Stimulated activated CD4-positive, alpha-beta T cell treated with anti-CD3 and anti-CD28 coated beads, Interleukin-2, amount 100 ng/mL, for 48 hours (primary cell): ENCODE measurements around the gene TMEM37.

Experiments
- DNase-seq, 2 donors: peaks; one replicate each; pipeline ENCODE4 v3.0.0-alpha.2; 2020

TMEM37 gene

DNA sequence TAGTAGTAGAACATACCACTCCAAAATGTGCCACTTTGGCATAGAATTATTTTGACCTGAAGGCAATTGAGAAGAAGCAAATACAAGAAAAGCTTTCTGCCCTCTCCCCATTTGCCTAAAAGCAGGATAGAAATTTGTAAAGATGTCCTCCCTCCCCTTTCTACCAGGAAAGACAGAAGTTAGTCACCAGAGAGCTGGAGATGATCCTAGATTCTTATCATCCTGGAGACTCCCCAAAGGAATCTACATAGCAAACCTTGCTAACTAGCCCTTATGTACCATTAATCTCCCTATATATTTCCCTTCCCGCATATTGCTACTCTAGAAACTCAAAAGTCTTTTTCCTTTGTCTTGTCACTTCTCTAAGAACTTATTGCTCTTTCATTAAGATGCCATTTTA is 12.6 kb upstream of the TMEM37 start:
- no peak for DNase-seq

DNA sequence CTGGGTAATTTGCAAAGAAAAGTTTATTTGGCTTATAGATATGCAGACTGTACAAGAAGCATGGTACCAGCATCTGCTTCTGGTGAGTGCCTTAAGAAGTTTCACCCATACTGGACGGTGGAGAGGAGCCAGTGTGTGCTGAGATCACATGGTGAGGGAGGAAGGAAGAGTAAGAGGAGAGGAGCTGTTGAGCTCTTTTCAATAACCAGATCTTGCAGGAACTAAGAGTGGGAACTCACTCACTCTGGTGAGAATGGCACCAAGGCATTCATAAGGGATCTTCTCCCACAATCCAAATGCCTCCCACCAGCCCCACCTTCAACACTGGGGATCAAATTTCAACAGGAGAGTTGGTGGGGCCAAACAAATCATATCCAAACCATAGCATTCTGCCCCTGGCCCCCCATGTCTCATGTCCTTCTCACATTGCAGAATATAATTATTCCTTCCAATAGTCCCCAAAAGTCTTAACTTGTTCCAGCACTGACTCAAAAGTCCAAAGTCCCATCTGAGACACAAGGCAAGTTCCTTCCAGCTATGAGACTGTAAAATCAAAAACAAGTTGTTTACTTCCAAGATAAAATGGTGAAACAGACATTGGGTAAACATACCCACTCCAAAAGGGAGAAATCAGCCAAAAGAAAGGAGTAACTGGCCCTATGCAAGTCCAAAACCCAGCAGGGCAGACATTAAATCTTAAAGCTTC is 11.7 kb upstream of the TMEM37 start:
- no peak for DNase-seq

- DNase-seq, result no peak
Observed at GRCh38 chr2:119421304-119421703, 10.3 kb upstream of the TMEM37 start.

- DNase-seq, result no peak
Observed at GRCh38 chr2:119421741-119422140, 9.9 kb upstream of the TMEM37 start.

DNA sequence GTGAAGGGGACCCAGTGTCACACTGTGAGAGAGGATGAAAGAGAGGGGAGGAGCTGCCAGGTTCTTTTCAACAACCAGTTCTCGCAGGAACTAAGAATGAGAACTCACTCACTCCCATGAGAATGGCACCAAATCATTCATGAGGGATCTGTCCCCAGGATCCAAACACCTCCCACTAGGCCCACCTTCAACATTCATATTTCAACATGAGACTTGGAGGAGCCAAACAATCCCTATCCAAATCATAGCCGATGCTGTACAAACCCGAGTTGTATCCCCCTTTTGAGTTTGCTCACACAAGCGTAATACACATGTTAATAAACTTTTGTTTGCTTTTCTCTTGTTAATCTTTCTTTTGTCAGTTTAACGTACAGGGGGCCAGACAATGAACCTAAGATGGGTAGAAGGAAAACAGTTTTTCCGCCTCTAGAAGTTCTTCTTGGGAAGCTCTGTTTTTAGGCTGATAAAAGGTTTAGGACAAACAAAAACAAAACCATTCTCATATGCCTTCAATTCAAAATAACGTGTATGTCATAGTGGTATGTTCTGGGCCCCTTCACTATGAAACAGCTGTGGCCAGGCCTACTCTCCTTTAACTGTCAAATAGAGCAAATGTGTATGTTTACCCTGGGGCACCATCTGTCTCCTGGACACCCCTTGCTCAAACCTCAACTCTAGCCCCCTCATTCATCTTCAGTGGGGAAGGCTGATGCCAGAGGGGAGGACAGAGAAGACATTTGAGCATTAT is 9.1 kb upstream of the TMEM37 start:
- no peak for DNase-seq

DNA sequence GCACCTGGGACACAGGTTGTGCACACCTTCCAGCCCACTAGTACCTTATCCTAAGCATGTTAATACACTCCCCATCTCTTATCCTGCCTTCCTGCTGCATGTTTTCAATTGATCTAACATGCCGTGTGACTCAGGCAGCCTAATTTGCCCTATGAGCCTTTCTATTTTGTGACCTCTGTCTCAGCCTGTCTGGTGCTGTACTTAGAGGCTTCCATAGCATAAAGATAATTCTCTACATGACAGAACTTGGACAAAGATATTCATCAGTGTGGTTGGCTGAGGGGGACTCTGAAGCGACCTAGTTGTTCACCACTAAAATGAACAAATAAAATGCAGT is 8.6 kb upstream of the TMEM37 start:
- no peak for DNase-seq

DNA sequence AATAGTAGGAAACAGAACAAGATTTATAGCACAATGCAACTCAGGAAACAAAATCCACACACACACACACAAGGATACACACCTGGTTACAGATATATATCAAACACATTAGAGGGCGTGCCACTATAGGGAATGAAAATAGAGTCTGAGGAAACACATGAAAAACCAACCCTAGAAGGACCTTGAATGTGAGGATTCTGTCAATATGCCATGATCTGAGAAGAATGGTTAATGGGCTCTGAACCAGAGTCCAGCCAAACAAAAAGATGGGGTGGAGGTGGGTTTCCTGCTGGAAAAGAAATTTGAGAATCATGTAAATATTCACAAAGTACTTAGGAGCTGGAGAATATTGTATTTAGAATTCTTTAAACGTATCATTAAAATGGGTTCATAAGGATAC is 7.8 kb upstream of the TMEM37 start:
- DNase-seq, result no peak

GRCh38 chr2:119424284-119425118 is 7.2 kb upstream of the TMEM37 start:
- no peak for DNase-seq

GRCh38 chr2:119425119-119425405 is 6.6 kb upstream of the TMEM37 start:
- no peak for DNase-seq

DNA sequence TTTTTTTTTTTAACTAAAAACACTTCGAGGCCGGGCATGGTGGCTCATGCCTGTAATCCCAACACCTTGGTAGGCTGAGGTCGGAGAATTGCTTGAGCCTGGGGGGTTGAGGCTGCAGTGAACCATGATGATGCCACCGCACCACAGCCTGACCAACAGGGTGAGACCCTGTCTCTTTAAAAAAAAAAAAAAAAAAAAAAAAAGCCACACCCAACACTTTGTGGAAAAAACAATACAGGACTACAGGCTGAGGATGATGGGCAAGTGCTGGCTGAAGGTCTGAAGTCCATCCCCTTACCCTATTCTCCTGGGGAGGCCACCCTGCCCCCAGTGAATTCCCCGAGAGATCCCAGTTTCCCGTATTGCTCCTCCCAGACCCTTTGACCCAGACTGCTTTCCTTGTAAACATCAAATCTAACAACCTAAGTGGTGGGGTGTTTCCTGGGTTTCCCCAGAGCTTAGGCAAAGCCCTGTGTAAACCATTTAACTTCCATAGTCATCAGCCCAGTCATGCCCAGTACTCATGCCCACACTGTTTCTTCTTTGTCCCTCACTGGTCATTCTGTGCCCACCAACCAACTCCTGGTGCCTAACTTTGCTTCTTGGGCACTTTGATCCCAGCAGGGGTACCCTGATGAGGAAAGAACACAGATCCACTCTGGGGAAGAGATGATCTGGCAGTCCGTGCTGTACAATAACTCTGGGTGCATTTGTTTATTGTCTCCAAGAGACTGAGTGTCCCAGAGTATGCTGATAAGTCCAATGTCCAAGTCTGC is 5.8 kb upstream of the TMEM37 start:
- no peak for DNase-seq

DNA sequence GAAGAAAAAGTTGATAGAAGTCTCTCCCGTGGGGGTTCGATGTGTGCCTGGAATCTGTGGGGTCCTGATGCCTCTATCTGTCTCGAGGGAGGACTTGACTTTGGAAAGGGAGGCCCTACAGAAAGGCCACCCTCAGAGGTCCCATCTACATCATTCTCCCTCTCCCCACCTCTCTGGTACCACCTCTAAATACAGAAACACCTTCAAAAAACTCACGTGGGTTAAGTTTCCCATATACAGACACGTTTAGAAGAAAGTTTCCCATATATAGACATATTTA is 5.3 kb upstream of the TMEM37 start:
- no peak for DNase-seq

- no peak for DNase-seq
Observed at GRCh38 chr2:119426801-119427395, 4.8 kb upstream of the TMEM37 start.

DNA sequence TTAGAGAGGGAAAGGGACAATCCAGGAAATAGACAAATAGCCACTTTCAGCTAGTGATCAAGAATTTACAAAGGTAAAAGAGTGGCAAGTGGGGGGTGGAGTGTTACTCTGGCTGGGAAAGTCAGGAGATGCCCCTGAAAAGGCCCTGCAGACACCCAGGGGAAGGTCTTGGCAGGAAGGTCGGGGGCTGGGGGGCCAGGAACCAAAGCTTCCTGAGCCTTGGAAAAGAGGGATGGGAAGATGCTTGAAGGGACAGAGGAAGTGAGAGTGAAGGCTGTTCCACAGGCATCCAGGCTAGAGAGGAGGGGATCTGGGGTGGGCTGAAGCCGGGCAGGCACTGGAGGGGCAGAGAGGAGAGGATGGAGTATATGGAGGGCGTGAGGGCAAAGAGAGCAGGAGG is 3.9 kb upstream of the TMEM37 start:
- no peak for DNase-seq

- DNase-seq, result no peak
Observed at GRCh38 chr2:119428488-119429224, 3.0 kb upstream of the TMEM37 start.

DNA sequence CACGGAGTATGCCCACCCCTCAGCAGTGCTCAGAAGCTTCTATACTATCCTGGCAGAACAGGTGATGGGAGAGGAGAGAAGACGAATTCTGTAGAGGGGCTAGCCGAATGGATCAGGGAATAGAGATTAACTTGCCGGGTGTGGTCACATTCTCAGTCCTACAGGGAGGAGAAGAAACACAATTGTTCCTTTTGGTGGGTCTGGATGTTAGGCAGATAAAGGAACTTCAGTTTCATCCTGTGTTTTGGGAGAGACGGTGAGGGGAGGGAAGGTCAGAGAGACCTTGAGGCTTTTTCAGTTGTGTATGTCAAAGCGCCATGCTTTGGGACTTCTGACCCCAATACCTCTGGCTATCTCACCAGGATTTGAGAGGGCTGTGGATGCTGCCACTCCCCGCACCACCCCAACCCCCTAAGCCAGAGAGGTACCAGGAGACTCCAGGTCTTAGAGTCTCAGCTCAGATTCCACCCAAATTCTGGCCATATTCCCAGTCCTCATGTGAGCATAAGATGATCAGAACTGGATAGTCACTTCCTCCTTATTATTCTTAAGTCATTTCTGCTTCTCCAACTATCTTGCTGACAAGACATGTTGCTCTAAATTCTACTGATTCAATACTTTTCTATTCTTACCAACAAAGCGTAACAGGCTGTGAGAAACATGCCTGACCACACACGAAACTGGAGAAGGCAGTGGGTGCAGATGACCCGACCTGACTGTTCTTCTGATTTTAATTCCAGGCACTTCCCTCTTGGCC is 2.3 kb upstream of the TMEM37 start:
- no peak for DNase-seq

DNA sequence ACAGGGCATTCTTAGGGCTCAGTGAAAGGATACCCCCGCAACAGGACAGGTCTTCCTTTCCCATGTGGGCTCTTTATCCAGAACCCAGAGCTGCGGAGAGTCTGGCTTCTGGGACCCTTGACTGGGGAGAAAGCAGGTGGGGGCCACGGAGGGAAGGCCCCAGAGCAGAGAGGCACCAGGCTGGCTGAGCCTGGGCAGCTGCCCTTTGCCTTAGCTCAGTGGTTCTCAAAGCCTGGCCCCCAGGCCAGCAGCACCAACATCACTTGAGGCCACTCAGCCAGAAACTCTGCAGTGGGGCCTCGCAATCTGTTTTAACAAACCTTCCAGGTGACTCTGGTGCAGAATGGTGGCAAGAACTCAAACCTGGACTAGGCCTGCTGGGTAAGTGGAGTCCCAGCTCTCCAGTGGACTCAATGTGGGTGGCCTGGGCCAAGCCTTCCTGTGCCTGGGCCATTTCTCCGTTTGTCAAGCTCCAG is 1.6 kb upstream of the TMEM37 start:
- no peak for DNase-seq

GRCh38 chr2:119431976-119432850 is 559 bp downstream of the TMEM37 start:
- DNase-seq, result no peak

DNA sequence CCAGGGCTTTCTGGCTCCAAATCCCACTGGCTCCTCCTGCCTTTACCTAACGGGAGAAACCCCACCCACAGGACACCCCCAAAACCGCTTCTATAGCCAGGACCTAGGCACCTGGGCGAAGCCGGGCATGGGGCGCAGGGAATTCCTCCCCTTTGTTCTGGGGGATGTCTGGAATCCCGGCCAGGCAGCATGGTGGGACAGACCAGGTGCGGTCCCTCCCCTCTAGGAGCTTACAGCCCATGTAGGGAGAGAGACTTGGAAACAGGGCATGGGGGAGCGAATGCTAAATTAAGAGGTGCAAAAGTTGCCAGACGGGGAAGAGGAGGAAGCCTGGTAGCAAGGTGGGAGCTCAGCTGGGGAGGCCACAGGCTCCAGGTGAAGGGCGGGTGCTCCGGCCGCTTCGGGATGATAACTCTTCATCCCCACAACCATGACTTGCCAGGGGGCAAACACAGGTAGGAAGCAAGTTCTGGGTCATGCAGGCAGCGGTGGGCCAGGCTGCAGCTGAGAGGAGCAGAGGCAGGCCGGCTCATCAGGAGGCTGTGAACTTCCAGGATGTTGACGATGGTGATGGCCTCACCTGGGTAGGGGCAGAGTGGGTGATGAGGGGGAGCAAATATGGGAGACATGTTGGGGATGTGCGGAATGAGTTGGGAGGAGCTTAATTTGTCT is 1.3 kb downstream of the TMEM37 start:
- no peak for DNase-seq

- no peak for DNase-seq
Observed at GRCh38 chr2:119433636-119434327, 2.1 kb downstream of the TMEM37 start.
